K562 (cell line): Measurements from ENCODE around the gene SMIM7. TPM values are rescaled to one million over a fixed set of nuclear protein-coding genes. Genes with fewer than 3 reads are reported as not detected.

Experiments used
- ATAC-seq: fragments of 200-7000 bp; cut with Tn5 transposase; 3 replicates; pipeline ENCODE4 v1.9.1; 2020; ENCODE audit warnings: moderate library complexity
- BruUV-seq: library from RNA; stranded (reverse); fragments of 400-500 nt; replicated peaks from 2 replicates; lab custom pipeline; 2021; lab: Mats Ljungman, UMichigan
- CTCF ChIA-PET: fragments of 300-600 bp; formaldehyde crosslinking; extraction: SDS; loops from one replicate; lab custom pipeline; 2021; ENCODE audit warnings: low intra/inter-chr PET ratio; lab: Yijun Ruan, JAX
- POLR2A ChIA-PET: fragments of 300-600, 350-650 bp; sonication (Branson Sonifier 250); formaldehyde crosslinking; extraction: SDS; loops from one replicate; lab custom pipeline; 2021; ENCODE audit warnings: antibody characterized with exemption, inconsistent platforms; lab: Yijun Ruan, JAX
- DNase-seq, 4 experiments: peaks; one replicate each; pipeline versions ENCODE4 v3.0.0 to v3.0.0-alpha.2; 2011 to 2018; ENCODE audit warnings: low spot score in 3 of 4, mixed read lengths in 3 of 4; ENCODE audit errors: extremely low read depth in 1 of 4
- FAIRE-seq: peaks from 2 replicates; lab custom pipeline; 2011; peaks lifted over from hg19 to GRCh38; lab: Jason Lieb, UNC
- H2AFZ ChIP-seq: 2 replicates; pipeline ENCODE4 v1.6.0; 2011; ENCODE audit warnings: low read depth, low read length, control low read depth, inconsistent platforms
- H3K27ac ChIP-seq: fragments of 200-600 bp; 3 replicates; pipeline ENCODE4 v1.8.0; 2011; ENCODE audit warnings: low read depth, mild to moderate bottlenecking, control low read depth, inconsistent platforms, low read length, moderate library complexity, mixed read lengths; ENCODE audit errors: extremely low read depth
- H3K27me3 ChIP-seq, 2 experiments: fragments of 300-600 bp in 1 of 2; 2 replicates in 1 of 2; 3 replicates in 1 of 2; pipeline versions ENCODE4 v1.6.0 to v1.8.0; 2011; ENCODE audit warnings: inconsistent platforms in 2 of 2, low read length in 2 of 2, mild to moderate bottlenecking in 1 of 2, mixed read lengths in 1 of 2, moderate library complexity in 1 of 2; ENCODE audit not compliant: control insufficient read depth in 2 of 2, insufficient read depth in 2 of 2
- H3K36me3 ChIP-seq: fragments of 300-600 bp; 3 replicates; pipeline ENCODE4 v1.8.0; 2011; ENCODE audit warnings: mild to moderate bottlenecking, low read length, inconsistent platforms; ENCODE audit not compliant: control insufficient read depth, insufficient read depth
- H3K4me1 ChIP-seq, 2 experiments: fragments of 200-600 bp in 1 of 2; replicated peaks in 1 of 2; 2 replicates in 1 of 2; 3 replicates in 1 of 2; pipeline versions ENCODE4 v1.5.1 to v1.8.0; 2011; ENCODE audit warnings: inconsistent platforms in 2 of 2, low read length in 2 of 2, mild to moderate bottlenecking in 1 of 2, mixed read lengths in 1 of 2, moderate library complexity in 1 of 2; ENCODE audit not compliant: control insufficient read depth in 2 of 2, insufficient read depth in 2 of 2
- H3K4me2 ChIP-seq: 2 replicates; pipeline ENCODE4 v1.6.1; 2011; ENCODE audit warnings: low read length, control low read depth, inconsistent platforms, mixed read lengths; ENCODE audit not compliant: insufficient read depth
- H3K4me3 ChIP-seq: fragments of 200-600 bp; sonication (generic), shearing (Covaris generic); 2 replicates; pipeline ENCODE4 v1.5.1; 2016; ENCODE audit warnings: control low read depth, inconsistent platforms
- H3K79me2 ChIP-seq: fragments of 200-600 bp; 3 replicates; pipeline ENCODE4 v1.8.0; 2011; ENCODE audit warnings: low read length, inconsistent platforms; ENCODE audit not compliant: control insufficient read depth, insufficient read depth
- H3K9ac ChIP-seq, 2 experiments: 2 replicates each; pipeline versions ENCODE4 v1.6.0 to v1.6.1; 2011; ENCODE audit warnings: low read depth in 2 of 2, low read length in 2 of 2, control low read depth in 1 of 2, inconsistent platforms in 1 of 2, mild to moderate bottlenecking in 1 of 2, mixed read lengths in 1 of 2; ENCODE audit not compliant: insufficient read depth in 1 of 2
- H3K9me1 ChIP-seq: one replicate; pipeline ENCODE4 v1.6.0; 2011; ENCODE audit warnings: inconsistent platforms, mild to moderate bottlenecking, low read length, moderate library complexity; ENCODE audit not compliant: control insufficient read depth, insufficient read depth
- H3K9me3 ChIP-seq: replicated peaks from 2 replicates; pipeline ENCODE4 v1.5.1; 2011; ENCODE audit warnings: low read depth, low read length, inconsistent platforms; ENCODE audit not compliant: control insufficient read depth, insufficient read depth
- H4K20me1 ChIP-seq: replicated peaks from 2 replicates; pipeline ENCODE4 v1.6.1; 2011; ENCODE audit warnings: low read length, inconsistent platforms, mixed read lengths; ENCODE audit not compliant: control insufficient read depth, insufficient read depth
- CXXC5 ChIP-seq: fragments of 250-450 bp; sonication (Bioruptor Pico); IDR thresholded peaks from 2 replicates; pipeline ENCODE4 v1.8.0; 2022; ENCODE audit warnings: inconsistent platforms, mild to moderate bottlenecking, moderate library complexity
- DDX20 ChIP-seq: fragments of 450-650 bp; IDR thresholded peaks from 2 replicates; pipeline ENCODE4 v1.6.1; 2016; ENCODE audit warnings: missing genetic modification characterization, low read depth, mild to moderate bottlenecking, missing compliant biosample characterization, moderate library complexity
- GTF2A2 ChIP-seq: IDR thresholded peaks from 2 replicates; pipeline ENCODE4 v1.6.1; 2016; ENCODE audit warnings: mild to moderate bottlenecking, missing genetic modification characterization, missing compliant biosample characterization
- NEUROD1 ChIP-seq: fragments of 150-350 bp; IDR thresholded peaks from 2 replicates; pipeline ENCODE4 v1.6.1; 2014; ENCODE audit warnings: borderline replicate concordance, low read length, low read depth; ENCODE audit not compliant: partially characterized antibody
- PBX2 ChIP-seq, 2 experiments: IDR thresholded peaks in 1 of 2; conservative IDR thresholded peaks in 1 of 2; 2 replicates each; pipeline ENCODE4 v1.6.1; 2016; ENCODE audit warnings: low read depth in 2 of 2, mild to moderate bottlenecking in 1 of 2, missing compliant biosample characterization in 1 of 2, missing genetic modification characterization in 1 of 2, moderate library complexity in 1 of 2
- POLR3G ChIP-seq: IDR thresholded peaks from 2 replicates; pipeline ENCODE4 v1.6.1; 2011; ENCODE audit not compliant: insufficient read length, insufficient replicate concordance; ENCODE audit errors: extremely low read depth
- ZFP1 ChIP-seq: fragments of 450-650 bp; formaldehyde crosslinking; IDR thresholded peaks from 2 replicates; pipeline ENCODE4 v1.4.0; 2020; ENCODE audit warnings: mild to moderate bottlenecking, mixed read lengths
- ZNF561 ChIP-seq: fragments of 450-650 bp; formaldehyde crosslinking; conservative IDR thresholded peaks from 2 replicates; pipeline ENCODE4 v1.4.0; 2020; ENCODE audit warnings: mild to moderate bottlenecking, moderate library complexity
- ZNF77 ChIP-seq: fragments of 250-450 bp; sonication (Bioruptor Pico); IDR thresholded peaks from 2 replicates; pipeline ENCODE4 v1.5.0; 2020
- whole genome bisulfite sequencing: fragments of 100-300 bp; shearing (Covaris generic); methylation state at CpG from one replicate; pipeline ENCODE4 v1.1.6; 2016; ENCODE audit warnings: low coverage, mixed read lengths; ENCODE audit not compliant: insufficient coverage; ENCODE audit errors: missing lambda C conversion rate; 5-methylcytosine and 5-hydroxymethylcytosine counted together
- in situ Hi-C: fragments of 300-500 bp; cut with MboI; formaldehyde crosslinking; loops from 4 replicates; pipeline ENCODE4 v1.15.0; 2018; ENCODE audit warnings: inconsistent platforms, mixed read lengths
- intact Hi-C: fragments of 100-400 bp; cut with micrococcal nuclease; formaldehyde crosslinking; loops from 2 replicates; pipeline ENCODE4 v1.14.2; 2022
- polyA plus RNA-seq, 8 experiments: library from polyadenylated mRNA; depleted of rRNA in 4 of 8; stranded (reverse) in 5 of 8; unstranded in 3 of 8; fragments of >200 nt; fragmentation: Nextera tagmentation in 2 of 8; fragmentation: Illumina TruSeq in 1 of 8; extraction: Ambion mirVana in 2 of 8; extraction: Trizol in 1 of 8; gene quantifications; 2 replicates each; pipeline versions ENCODE4 v1.2.1 to v1.2.3, GENCODE V29; 2011 to 2014; ENCODE audit warnings: inconsistent platforms in 1 of 8, missing spikeins in 1 of 8
- total RNA-seq, 7 experiments: library from RNA; depleted of rRNA in 6 of 7; stranded (reverse); fragments of >200 nt in 6 of 7; fragmentation: Illumina TruSeq in 2 of 7; extraction: Trizol in 2 of 7; gene quantifications; 2 replicates each; pipeline versions ENCODE4 v1.2.1 to v1.2.3, GENCODE V29; 2011 to 2021; ENCODE audit warnings: low replicate concordance in 1 of 7

Gene SMIM7
- total and polyA plus RNA-seq, 9 of the 15 experiments (the other 6 are each of a cell fraction or from before 2014, with no cell fraction given): 55.3 to 265 (median 107) TPM

- no peak for TF ChIP-seq PBX2 (CRISPR knock-in tag; IDR thresholded peaks at IDR 0.05; ENCODE audit: low read depth)
- TF ChIP-seq PBX2 (tag; conservative IDR thresholded peaks at IDR 0.05; ENCODE audit: low read depth): no peak
- no peak for TF ChIP-seq NEUROD1
- TF ChIP-seq GTF2A2 (tag): no peak
- TF ChIP-seq CXXC5: no peak
- TF ChIP-seq ZNF561: no peak
- TF ChIP-seq ZFP1 (CRISPR knock-in tag): no peak
- no peak for TF ChIP-seq POLR3G
- no peak for TF ChIP-seq DDX20 (tag)
Observed at GRCh38 chr19:16612636-16613035, 47.3 kb downstream of the SMIM7 start (continued).

- FAIRE-seq (no peak), DNase-seq (no peak), ATAC-seq (no peak)
- intact Hi-C loops: no loop called here
- Histone ChIP-seq H3K79me2 (peaks cover 96% of the 10 kb centered on the region), H3K9ac (no peak overlapping the region), H3K9me3 (no peaks in the 10 kb centered on the region), H2AFZ (no peak overlapping the region), H3K4me3 (no peak overlapping the region), H3K27me3 (no peaks in the 10 kb centered on the region), H3K4me2 (no peak overlapping the region), H3K9me1 (peaks cover 11% of the 10 kb centered on the region), H3K4me1 (peaks cover 12 to 17% of the 10 kb centered on the region in 2 experiments; a peak in 4 of 5 replicates), H3K27ac (no peak overlapping the region), H4K20me1 (peaks cover 65% of the 10 kb centered on the region), H3K36me3 (peaks cover 19% of the 10 kb centered on the region; the same call in 2 of the 3 replicates)
- no TSS peak for BruUV-seq
- CTCF ChIA-PET: no interaction called here
- POLR2A ChIA-PET: interaction anchor here (0.6 to 5.6 kb wide), 4 partner anchors 9 to 1346 kb away, joined by 4 to 52 read pairs (median 6); partner anchors contain the start of gene MED26
- in situ Hi-C loops: no loop called here
- WGBS: 91% methylated on average over 6 of the region's 6 CpGs
- TF ChIP-seq ZNF77: no peak
Observed at GRCh38 chr19:16611121-16611520, 48.8 kb downstream of the SMIM7 start.
